Measurements from ENCODE around the gene IL36G.
"Not testable (repeated sequence)": the region's sequence is repeated elsewhere in the genome, so short reads cannot be mapped to it uniquely, and the experiment has no call there.

Gene IL36G

DNA sequence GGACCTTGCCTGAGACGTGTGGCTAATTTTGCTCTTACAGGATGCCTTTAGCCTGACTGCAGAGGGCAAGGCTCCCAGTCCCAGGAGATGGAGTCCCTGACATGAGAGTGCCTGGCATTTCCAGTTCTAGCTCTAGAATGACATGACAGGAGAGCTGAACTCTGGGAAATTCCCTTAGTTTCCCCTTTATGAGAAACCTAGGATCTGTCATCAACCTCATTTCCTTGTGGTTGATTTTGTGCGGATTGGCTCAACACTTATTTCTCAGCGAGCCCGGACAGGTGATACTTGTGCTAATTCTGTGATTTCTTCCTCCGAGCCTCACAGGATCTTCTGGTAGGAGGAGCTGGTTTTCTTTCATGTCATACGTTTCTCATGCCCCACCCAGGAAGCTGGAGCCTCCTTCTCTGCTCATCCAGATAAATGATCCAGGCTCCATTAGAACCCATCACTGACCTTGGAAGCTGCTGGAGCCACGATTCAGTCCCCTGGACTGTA is at the start of gene IL36G:
IL36G (plus strand) TSS at position 448 of the 498 bp plus-strand sequence. CDS start 633 bp downstream, outside the sequence.
- no peak for DNase-seq

DNA sequence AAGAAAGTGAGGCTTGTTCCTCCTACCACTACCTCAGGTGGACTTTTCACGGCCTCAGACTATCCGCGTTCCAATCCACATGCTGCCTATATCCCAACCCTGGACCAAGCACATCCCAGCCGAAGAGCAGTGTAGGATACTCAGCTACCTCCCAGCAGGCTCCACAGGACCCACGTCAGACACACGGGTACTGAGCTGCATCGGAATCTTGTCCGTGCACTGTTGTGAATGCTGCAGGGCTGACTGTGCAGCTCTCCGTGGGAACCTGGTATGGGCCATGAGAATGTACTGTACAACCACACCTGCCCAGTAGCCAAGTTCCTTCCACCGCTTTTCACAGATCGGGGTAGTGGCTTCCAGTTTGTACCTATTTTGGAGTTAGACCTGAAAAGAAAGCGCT is 44.5 kb upstream of the IL36G start:
- DNase-seq: no peak

DNA sequence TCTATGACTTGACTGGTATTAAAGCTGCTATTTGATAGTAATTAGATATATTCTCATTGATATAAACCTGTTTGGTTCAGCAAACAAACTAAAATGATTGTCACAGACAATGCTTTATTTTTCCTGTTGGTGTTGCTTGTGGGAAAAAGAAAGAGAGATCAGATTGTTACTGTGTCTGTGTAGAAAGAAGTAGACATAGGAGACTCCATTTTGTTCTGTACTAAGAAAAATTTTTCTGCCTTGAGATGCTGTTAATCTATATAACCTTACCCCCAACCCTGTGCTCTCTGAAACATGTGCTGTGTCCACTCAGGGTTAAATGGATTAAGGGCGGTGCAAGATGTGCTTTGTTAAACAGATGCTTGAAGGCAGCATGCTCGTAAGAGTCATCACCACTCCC is 43.7 kb upstream of the IL36G start:
- not testable (repeated sequence) for DNase-seq

GRCh38 chr2:112936927-112937232 is 40.9 kb upstream of the IL36G start:
- no peak for DNase-seq

GRCh38 chr2:112938904-112939303 is 38.9 kb upstream of the IL36G start:
- no peak for DNase-seq

GRCh38 chr2:112939425-112939824 is 38.4 kb upstream of the IL36G start:
- no peak for DNase-seq

GRCh38 chr2:112940859-112941625 is 36.8 kb upstream of the IL36G start:
- DNase-seq: no peak

DNA sequence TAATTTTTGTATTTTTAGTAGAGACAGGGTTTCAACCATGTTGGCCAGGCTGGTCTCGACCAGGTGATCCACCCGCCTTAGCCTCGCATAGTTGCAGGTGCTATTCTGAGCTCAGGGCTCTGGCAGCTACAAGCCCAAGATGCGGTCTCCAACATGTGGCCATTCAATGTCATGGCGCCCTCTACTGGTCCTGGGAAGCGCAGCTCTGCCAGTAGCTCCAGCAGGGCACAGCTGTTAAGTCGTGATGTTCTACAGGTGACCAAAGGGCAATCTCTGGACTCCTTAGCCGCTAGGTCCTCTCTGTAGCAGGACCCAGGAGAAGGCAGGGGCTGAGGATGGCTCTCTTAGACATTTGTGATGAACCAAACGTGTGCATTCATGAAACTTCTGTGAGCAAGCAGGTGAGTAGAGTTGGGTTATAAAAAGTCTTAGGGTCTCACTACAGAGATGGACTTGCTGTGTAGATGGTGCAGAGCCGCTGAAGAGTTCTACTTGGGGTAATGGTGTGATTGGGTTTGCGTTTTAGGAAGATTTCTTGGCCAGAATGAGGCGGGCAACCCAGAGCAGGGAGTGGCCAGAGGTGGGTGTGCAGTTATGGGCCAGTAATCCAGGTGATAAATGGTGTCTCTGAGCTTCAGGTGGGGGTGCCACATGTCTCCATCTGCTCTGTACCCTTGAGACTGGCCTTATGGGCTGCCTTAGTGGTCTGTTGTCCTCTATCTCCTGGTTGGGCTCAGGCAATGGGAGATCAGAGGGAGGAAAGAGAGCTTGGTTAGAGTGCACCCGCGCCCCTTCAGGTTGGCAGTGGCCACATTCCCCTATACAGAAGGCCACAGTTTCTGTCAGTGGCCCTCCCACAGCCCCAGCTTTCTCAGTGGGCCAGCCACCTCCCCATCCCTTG is 35.8 kb upstream of the IL36G start:
- peak; percentile 58 for DNase-seq

DNA sequence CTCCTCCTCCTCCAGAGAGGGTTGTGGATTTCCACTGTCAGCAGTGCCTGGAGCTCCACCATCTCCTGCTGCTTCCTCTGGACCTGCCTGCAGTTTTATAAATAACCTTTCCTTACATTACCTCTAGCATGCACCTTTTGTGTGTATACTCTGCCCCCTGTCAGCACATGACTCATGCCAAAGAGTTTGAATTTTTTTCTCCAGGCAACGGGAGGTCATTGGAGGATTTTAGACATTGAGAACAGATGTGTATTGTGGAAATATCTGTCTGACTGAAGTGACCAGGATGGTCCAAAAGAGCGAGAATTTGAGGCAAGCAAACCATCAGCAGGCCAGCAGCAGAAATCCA is 35.2 kb upstream of the IL36G start:
- DNase-seq: no peak

GRCh38 chr2:112944971-112945370 is 32.8 kb upstream of the IL36G start:
- no peak for DNase-seq

DNA sequence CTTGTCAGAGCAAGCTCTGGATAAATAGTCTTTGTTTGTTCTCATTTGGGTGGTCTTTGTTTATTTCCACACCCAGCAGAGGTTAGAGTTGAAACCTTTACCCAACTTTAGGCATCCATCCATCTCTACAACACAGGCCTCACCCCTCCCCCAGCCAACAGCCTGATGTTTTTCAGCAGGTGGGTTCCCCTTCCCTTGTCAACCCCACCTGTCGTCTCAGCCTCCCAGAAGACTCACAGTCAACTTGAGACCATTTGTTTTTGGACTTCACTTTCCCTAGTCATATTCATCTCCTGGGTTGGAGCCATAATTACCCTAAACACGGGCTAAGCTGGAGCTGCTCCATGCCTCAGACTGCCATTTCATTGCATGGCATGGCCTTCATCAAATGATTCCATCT is 31.7 kb upstream of the IL36G start:
- DNase-seq: no peak

GRCh38 chr2:112947374-112947773 is 30.4 kb upstream of the IL36G start:
- DNase-seq: no peak

- DNase-seq: no peak
Measured at GRCh38 chr2:112949456-112949855, 28.4 kb upstream of the IL36G start.

- no peak for DNase-seq
Measured at GRCh38 chr2:112954364-112954763, 23.4 kb upstream of the IL36G start.

- DNase-seq: no peak
Measured at GRCh38 chr2:112957511-112957910, 20.3 kb upstream of the IL36G start.

DNA sequence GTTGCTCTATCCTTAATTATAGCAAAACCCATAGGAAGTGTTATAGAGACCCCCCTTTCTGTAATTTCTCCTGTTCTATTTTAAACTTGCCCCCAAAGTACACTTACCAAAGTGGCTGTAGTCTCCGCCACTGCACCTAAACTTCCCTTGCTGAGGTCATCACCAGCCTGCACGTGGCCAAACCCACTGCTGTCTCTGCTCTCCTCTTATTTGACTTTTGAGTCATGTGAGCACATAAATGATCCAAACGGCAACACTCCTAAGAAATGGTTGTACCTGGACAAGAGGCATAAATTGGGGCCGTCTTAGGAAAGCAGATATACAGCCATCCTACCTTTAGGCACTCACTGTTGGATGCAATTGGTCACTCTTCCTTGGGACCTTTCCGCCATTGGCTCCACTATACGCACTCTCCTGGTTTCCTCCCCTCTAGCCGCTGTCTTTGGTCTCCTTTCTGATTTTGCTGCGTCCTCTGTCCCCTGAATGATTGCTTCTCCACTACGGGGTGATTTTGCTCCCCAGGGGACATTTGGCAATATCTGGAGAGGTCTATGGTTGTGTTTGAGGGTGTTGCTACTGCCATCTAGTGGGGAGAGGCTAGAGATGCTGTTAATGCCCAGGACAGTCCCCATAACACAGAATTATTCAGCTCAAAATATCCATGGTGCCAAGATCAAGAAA is 19.2 kb upstream of the IL36G start:
- DNase-seq: peak; percentile 27

DNA sequence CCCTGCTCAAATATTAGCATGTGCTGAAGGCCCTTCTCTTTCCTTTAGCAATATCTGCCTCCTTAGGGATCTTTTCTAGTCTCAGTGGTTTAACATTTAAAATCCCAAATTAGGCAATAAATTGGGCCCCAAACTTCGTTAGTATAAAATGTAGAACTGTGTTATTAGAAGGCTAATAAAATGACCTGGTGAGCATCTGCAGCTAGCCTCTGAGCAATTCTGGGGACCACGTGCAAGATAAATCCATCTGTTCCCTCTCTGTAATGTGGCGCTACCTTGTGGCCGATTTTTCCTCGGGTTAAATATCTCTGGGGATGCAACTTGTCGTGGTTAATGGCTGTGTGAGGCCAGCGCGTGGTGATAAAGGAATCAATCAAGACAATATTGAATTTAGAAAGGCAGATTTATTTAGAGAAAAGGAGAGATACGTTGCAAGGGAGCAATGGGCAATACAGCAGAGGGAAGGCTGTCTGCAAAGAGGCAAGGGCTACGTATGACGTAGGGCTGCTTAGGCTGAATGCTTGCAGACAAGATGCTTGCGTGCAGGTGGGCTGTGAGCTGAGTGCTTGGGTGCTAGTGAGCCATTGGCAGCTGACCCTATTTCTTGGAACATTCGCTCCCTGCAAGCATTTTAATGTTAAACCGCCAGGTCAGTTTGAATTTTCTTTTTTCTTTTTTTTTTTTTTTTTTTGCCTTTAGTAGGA is 18.5 kb upstream of the IL36G start:
- DNase-seq: no peak

GRCh38 chr2:112960230-112960825 is 17.5 kb upstream of the IL36G start:
- DNase-seq: no peak

DNA sequence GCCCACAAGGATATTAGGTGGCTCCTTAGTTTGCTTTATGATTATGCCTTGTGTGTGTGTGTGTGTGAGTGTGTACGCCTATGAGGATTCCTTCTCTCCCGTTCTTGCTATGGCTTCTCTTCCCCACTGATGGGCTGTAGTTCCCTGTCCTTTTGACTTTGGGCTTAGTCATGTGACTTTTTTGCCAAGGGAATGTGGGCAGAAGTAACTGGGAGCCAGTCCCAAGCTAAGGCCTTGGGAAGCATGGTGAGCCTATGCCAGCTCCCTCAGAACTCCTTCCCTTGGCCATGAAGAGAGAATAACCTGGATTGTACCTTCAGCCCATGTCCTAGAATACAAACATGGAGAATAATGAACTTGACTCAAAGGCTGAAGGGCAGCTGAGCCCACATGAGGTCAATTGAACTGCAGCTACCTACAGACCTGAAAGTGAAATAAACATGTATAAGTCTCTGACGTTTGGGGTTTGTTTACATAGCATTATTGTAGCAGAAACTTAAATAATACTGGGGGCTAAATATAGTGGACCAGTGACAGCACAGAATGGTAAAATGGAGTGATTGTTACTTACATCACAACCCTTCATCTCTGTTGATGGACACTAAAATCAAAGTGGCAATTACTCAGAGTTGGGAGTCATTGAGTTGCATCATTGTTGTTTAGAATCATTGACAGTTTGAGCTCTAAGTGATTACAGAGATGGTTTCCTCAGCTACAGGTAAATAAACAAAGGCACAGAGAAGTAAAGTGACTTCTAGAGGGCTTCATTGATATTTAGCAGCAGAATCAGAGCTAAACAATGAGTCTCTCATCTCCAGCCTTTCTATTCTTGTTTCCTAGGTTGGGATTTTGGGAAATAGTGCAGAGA is 15.3 kb upstream of the IL36G start:
- DNase-seq: no peak

- no peak for DNase-seq
Measured at GRCh38 chr2:112967023-112967422, 10.8 kb upstream of the IL36G start.

DNA sequence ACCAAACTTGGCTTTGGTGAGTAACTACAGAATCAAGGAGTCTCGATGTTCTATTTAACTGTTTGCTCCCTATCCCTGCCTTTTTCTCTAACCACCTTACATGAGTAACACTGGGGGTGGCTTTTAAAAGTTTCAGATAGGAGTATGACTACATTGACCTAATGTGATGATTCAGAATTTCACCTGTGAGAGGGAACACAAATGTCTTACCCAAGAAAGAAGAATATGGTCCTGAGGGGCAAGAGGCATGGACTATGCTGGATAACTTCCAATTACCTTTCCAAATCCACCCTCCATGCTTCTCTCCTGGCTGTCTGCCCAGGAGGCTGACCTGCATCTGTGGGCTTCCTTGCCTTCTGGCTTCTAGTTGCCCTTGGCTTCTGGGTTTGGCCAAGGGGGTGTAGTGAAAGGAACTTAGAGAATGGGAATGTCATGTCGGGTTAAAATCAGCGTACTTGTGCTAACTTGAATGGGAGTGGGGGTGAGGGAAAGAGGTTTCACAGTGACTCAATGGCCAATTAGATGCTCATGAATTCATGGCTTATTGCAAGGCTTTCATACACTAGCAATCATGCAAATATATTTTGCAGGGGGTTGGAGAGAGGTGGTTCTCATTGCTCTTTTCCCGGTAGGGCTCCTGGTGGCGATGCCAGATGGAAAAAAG is 5.3 kb upstream of the IL36G start:
- DNase-seq: no peak

Data from CD4-positive, alpha-beta T cell treated with Interleukin-15 for 1 hour (primary cell).